ENCODE data around the gene MYH7B. TPM values are rescaled to one million over a fixed set of nuclear protein-coding genes. Genes with fewer than 3 reads are reported as not detected.

MYH7B gene
- total RNA-seq, 1 experiment from 2014 or later = 0.74 TPM

GRCh38 chr20:34976286-34976685 lies 20.6 kb downstream of the MYH7B start:
- Histone ChIP-seq H3K4me1 (ENCODE audit: control insufficient read depth in 1 of 2, insufficient read depth in 2 of 2, low read length in 2 of 2) (no peaks in the 10 kb centered on the region), H3K9me2 (ENCODE audit: insufficient read depth) (no peaks in the 10 kb centered on the region), H3K9ac (ENCODE audit: low read length) (no peak overlapping the region), H3K79me2 (ENCODE audit: insufficient read depth, low read length) (no peaks in the 10 kb centered on the region), H3K27ac (ENCODE audit: low read depth, low read length) (no peak overlapping the region), H3K9me3 (ENCODE audit: control insufficient read depth in 1 of 2, insufficient read depth in 1 of 2, low read depth in 1 of 2, low read length in 2 of 2) (no peaks in the 10 kb centered on the region), H3K4me2 (ENCODE audit: low read length) (no peak overlapping the region), H4K20me1 (ENCODE audit: insufficient read depth) (no peaks in the 10 kb centered on the region), H3K36me3 (ENCODE audit: control insufficient read depth in 1 of 2, insufficient read depth in 2 of 2, low read length in 2 of 2) (no peaks in the 10 kb centered on the region), H3K27me3 (ENCODE audit: insufficient read depth, low read length) (peaks cover 4% of the 10 kb centered on the region; the same call in 1 of the 2 replicates), H2AFZ (ENCODE audit: low read depth, low read length, poor library complexity, severe bottlenecking) (no peak overlapping the region), H3K4me3 (replicated peaks in 1 of 2; ENCODE audit: low read depth in 1 of 2, low read length in 2 of 2) (no peak overlapping the region)
- intact Hi-C loops (cut with micrococcal nuclease) = no loop called here
- no peak for DNase-seq (ENCODE audit: low read depth, low spot score)
- no peak for TF ChIP-seq EGR1 (IDR thresholded peaks at IDR 0.05; ENCODE audit: low read depth)
- no peak for TF ChIP-seq RAD21 (IDR thresholded peaks at IDR 0.05; ENCODE audit: low read depth)
- TF ChIP-seq CEBPB (IDR thresholded peaks at IDR 0.05; ENCODE audit: low read depth) = no peak
- TF ChIP-seq JUND (IDR thresholded peaks at IDR 0.05) = no peak
- no peak for TF ChIP-seq SP1 (IDR thresholded peaks at IDR 0.05; ENCODE audit: low read depth)
- no peak for TF ChIP-seq SIN3A (IDR thresholded peaks at IDR 0.05; ENCODE audit: low read depth)
- TF ChIP-seq TCF7L2 (IDR thresholded peaks at IDR 0.05; ENCODE audit: borderline replicate concordance, extremely low read depth, insufficient read depth, insufficient read length) = no peak
- TF ChIP-seq FOSL1 (IDR thresholded peaks at IDR 0.05; ENCODE audit: low read depth) = no peak
- TF ChIP-seq ATF3 (IDR thresholded peaks at IDR 0.05) = no peak
- TF ChIP-seq CTCF (IDR thresholded peaks at IDR 0.05 in 2 of 3, conservative IDR thresholded peaks at IDR 0.05 in 1 of 3; ENCODE audit: borderline replicate concordance in 1 of 3, insufficient read depth in 1 of 3, low read depth in 2 of 3, low read length in 2 of 3) = no peak
- TF ChIP-seq CBX3 (IDR thresholded peaks at IDR 0.05; ENCODE audit: low read depth) = no peak
- TF ChIP-seq ZBTB33 (IDR thresholded peaks at IDR 0.05; ENCODE audit: extremely low read depth, insufficient replicate concordance, low read length) = no peak
- BruUV-seq (replicated peaks) = no TSS peak
- CTCF ChIA-PET = no interaction called here
- RAD21 ChIA-PET (ENCODE audit: low non-redundant PET in 1 of 2, low total read pairs in 2 of 2, uncharacterized antibody in 2 of 2, unreplicated experiment in 2 of 2) = no interaction called here
- POLR2A ChIA-PET = no interaction called here
- no peak for ATAC-seq
